HG03066 (cell line): ENCODE measurements around the gene FGF18.

Experiments used
- ATAC-seq: cut with Tn5 transposase; IDR thresholded peaks from one replicate; pipeline ENCODE4 v1.9.1; 2021; ENCODE audit warnings: low read depth; ENCODE audit not compliant: unreplicated experiment

The FGF18 gene

DNA sequence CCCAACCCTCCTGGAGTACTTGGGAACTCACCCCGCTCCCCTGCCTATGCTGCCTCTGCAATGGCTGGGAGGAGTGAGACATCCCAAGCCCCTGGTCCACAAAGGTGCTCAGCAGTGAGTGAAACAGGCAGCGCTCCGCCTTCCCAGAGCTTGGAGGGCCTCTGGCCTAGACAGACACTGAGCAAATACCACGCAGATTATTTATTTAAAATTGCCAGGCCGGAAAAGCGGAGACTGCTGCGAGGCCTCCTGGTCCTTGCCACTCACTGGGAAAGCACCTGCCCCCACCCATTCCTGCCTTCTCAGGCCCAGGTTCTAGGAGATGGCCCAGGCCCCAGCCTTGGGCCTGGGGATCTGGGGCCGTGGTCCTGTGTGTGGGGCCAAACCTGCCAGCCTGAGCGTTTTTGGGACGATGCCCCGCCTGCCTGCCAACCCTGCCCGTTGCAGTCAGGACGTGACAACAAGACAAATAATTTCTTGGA is 17.4 kb downstream of the FGF18 start:
- ATAC-seq, result no peak

DNA sequence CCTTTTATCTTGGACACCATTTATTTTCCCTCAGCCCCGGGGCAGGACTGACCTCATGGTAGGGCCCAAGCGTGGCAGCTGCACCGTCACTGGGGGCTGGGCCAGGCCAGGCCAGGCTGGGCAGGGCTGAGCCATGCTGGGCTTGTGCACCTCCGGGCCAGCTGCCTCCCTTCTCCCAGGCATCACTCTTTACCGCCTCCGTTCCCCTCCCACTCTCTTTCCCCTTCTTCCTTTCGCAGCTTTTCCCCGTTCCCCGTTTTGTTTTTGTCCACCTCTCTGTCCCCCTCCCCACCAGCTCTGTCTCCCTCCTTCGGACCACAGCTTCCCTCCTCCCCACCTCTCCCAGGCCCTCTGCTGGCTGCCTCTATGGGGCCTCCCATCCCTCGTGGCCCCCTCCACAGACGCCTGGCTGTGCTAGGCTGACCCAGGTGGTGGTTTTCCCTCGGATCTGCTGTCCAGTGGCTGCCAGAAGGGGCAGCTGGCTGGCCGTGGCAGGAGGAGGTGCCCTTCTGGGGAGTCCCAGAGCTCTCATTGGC is 17.9 kb downstream of the FGF18 start:
- no peak for ATAC-seq

DNA sequence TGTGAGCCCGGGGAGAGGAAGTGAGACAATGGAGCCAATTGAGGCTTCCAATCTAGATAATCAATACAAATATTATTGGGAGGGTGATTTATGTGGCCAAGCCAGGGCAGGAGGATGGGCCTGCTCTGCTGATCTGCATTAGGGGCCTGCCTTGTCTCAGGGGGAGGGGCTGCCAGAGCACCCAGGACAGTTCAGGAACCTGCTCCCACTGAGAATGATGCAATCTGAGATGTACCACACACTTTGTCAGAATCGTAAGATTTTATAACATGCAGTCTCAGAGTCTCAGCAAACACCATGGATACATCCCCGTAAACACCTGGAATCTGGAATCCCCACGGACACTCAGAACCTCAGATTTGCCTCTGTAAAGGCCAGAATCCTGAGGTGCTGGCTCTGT is 19.3 kb downstream of the FGF18 start:
- ATAC-seq, result no peak

DNA sequence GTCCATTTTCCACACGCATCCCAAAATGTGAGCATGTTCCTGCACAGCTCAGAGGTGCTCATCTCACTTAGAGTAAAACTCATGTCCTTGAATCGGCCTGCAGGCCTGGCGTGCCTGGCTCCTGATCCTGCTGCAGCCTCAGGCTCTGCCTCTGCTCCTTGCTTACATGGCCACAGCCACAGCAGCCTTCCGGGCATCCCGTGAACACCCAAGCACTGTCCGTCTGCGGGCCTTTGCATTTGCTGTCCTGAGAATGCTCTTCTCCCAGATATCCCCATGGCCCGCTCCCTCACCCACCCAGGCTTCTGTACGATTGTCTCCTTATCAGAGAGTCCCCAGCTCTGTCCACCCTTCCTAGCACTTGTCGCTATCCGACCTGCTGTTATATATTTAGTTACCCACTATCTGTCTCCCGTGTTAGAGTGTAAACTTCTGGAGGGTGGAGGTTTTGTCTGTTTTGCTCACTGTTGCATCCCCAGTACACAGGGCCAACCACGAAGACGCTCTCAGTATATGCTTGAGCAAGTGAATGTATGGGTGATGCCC is 21.9 kb downstream of the FGF18 start:
- ATAC-seq, result no peak

DNA sequence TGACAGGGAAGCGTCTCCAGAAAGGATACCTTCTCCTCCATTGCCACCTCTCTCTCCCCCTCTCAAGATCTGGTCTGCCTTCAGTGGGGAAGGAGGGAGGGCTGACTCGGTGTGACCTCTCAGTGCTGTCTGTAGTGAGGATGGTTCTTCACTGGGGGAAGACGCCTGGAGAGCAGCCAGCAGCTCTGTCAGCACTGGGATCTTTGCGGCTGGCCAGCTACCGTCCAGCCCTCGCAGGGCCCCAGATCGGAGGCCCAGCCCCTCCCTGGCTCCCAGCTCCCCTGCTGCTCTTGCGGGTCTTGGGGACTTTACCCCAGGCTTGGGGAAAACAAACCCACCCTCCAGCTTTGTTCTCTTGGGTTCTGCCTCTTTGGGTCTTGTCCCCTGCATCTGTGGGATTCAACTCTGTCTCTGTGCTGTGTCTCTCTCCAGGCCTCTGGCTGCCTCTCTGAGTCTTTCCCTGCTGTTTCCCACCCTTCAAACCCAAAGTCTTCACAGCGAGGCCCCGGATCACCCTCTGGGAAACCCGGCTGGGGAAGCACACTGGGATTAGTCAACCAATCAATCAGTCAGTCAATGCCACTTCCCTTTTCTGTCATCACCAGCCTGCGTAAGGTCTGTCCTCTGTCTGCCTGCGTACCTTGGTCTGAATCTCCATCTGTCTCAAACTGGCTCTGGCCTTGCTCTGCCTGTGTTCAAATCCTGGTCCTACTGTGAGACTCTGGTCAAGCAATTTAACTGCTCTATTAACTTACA is 23.0 kb downstream of the FGF18 start:
- no peak for ATAC-seq

DNA sequence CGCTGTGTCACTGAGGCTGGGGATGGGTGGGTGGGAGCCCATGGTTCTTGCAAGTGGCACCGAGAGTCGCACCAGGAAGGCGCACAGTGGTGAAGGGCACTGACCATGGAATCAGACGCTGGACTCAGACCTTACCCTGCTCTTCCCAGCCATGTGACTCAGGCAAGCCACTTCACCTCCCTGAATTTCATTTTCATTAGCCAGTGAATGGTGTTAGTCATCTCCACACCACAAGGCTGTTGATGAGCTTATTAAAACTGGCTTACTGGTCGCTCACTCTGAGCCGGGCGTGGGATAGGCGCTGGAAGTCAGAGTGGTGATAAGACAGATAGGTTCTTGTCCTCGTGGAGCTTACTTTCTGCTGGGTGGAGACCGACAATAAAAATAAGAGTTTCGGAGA is 25.1 kb downstream of the FGF18 start:
- ATAC-seq, result no peak

DNA sequence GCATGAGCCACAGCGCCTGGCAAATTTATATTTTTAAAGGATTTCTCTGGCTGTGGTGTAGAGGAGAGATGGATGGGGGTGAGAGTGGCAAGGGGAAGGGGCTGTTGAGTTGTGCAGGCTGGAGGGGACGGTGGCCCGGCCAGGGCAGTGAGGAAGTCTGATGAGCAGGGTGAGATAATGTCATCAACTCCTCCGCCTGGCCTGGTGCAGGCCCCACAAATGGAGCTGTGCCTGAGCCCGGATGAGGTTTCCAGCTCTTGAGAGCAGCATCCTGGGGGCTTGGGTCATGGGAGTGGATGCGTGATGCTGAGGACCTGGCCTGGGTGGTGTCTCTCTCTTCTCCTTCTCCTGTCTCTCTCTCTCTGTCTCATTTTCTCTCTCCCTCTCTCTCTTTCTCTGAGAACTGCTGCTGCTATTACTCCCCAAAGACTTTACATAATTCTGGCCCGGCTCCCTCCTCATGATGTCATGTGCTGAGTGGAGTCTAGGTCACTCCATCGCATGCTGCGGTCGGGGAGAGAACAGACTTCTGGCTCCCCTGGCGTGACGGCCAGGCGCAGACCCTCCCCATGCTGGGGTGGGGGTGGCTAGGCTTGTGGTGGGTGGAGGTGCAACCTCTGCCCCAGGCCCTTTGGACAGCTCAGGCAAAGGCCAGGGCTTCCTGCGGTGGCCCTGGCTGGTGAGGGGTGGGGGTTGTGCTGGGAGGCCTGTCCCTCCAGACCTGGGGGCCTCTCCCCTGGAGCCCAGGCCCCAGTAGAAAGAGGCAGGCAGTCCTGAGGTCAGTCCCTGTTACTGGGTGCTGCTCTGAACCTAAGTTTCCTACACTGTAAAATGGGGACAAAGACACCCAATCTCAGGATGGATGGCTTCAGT is 26.4 kb downstream of the FGF18 start:
- no peak for ATAC-seq

DNA sequence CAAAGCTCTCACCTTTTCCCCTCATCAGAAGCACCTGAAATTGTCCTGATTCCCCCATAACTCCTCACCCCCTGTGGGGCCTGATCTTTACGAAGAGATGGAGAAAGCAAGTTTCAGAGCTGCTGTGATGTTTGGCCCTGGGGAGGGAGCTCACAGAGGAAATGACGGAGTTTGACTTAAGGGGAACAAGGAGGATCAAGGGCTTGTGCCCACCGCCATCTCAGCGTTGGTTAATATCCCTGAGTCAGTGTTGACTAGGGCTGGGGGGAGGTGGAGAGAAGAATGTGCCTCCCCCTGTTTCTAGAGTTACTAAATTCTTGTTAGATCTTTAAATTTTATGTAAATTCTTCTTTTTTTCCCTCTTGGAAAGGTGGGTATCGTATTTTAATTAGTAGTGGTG is 27.8 kb downstream of the FGF18 start:
- ATAC-seq, result no peak

DNA sequence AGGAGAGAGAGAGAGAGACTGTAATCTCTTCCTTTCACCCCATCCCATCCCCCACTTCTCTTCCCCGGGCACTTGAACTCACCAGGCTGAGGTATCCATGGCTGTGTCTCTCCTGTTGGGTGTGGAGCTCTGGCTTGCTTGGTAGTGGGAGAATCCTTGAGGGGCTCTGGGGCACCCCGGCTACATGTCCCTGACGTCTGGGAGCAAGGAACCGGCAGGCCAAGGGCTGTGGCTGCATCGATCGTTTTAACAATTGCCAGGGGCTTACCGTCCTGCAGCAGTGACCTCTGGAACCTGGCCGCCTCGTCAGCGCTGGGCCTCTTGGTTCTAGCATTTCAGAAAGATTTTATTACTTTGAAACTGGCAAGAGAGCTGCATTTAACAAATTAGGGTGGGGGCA is 30.0 kb downstream of the FGF18 start:
- ATAC-seq, result no peak

DNA sequence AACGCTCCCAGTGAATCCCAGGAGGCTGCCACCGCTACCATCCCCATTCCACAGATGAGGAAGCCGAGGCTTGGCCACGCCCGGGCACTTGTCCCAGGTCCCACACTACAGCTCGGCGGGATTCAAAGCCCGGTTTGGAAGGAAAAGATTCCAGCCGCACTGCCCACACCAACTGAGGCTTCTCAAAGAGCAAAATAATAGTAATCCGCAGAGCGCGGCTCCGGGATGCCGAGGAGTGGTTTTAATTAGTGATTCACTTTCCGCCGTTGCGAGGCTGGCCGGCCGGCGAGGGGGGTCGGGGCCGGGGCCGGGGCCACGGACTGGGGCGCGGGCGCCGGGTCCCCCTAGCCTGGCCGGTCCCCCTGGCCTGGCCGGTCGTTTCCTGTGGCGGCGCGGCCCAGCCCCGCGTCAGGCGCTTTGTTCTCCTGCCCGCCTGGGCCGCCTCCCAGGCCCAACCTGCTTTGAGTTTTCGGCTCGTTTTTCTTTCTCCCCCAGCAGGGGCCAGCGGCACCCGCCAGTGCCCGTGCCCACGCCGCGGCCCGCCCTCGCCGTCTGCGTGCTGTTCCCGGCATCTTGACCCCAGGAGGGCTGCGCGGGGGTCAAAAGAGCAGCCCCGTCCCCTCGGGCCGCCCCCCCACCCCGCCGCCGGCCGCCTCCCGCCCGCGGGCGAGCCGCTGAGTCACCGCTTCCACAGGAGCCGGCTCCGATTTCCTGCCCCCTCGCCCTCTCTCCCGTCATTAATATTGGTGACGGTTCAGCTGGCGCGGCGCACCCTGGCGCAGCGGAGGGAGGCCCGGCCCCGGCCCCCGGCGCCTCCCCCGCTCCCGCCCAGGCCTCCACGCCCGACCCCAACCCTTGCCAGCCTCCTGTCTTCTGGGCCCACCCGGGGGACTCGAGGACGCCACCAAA is 31.2 kb downstream of the FGF18 start:
- no peak for ATAC-seq

DNA sequence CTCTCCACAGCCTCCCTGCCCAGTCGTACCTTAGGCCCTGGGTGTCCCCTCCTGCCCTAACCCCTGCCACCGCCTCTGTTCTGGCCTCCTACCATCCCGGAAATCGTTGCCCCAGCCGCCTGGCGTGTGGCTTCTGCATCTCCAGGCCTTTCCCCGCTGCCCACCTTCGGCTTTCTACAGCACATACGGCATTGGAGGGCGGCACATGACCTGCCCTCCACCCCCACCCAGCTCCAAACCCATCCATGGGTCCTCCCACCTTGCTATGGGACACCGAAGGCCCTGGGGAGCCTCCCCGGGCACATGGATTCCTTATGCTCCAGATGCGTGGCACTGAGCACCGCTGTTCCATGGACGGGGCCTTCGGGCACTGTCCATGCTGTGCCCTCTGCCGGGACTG is 32.0 kb downstream of the FGF18 start:
- no peak for ATAC-seq

DNA sequence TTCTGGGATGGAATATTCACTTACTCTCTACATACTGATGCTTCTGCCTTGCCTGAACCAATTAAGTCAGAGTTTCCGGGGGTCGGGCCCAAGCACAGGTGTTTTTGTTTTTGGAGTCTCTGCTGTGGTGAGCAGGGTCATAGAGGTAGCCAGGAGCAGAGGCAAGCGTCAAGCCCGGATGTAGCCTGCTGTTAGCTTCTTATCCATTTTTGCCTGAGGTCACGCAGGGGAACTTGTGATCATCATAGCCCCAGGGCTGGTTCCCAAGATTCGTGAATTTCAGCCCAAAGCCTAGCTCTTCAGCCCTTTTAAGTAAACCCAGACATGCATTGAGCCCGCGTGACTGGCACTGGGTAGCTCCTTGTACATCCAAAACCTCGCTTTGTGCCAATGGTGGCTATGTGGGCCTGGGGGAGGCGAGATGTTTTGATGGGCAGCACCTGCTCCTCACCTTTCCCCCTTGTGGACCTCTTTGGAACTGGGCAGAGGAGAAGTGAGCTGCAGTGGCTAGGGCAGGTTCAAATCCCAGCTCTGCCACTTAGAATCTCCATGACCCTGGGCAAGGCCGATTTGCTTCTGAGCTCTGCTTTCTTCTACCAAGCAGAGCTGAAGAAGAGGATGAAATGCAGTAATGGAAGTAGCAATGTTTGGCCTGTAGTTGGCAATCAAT is 33.7 kb downstream of the FGF18 start:
- no peak for ATAC-seq

DNA sequence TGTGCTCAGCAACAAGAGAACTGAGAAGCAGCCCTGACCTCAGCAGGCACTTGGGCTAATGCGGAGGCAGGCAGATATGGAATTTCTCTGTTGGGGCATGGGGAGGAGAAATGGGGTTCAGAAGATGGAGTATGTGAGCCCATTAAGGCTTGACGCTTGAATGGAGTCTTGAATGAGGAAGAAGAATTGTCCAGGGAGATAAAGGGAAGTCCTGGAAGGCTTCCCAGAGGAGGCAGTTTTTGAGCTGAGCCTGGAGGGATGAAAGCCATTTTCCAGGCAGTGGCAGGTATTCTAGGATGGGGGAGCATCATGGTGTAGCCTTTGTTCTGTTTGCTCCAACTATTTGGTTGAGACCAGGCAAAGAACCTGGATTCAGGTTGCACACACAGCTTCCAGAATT is 34.5 kb downstream of the FGF18 start:
- ATAC-seq, result no peak

DNA sequence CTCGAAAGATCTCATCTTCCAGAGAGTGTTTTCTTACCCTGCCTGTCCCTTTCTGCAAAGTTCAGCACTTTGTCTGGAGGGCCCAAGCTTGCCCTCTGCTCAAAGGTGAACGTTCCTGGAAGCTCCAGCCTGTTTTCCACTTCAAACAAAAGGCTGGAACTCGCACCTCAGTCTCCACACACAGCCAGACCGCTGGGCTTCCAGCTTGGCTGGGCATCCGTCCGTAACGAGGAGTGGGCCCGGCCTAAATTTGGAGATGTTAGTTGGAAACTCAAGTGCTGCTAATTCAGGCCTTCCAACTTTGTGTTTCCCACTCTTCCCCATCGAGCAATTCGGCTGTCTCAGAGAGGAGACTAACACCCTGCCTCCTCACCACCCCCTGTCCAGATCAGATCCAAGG is 35.1 kb downstream of the FGF18 start:
- no peak for ATAC-seq

DNA sequence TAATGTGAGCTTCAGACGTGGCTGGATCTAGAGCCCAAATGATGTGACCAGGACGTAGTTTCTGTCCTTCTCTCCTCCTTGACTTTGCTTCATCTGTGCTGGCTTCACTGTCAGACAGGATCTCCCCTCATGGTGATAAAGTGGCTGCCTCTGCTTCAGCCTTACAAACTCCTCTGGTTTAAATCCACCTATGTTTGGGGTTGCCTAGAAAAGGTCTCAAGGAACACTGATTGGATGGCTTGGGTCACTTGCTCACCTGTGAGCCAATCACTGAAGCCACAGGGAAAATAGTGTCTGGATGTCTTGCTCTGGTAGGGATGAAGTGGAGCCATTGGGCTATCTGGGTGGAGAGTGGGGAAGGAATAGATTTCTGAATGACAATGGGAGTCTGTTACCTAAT is 36.1 kb downstream of the FGF18 start:
- no peak for ATAC-seq

DNA sequence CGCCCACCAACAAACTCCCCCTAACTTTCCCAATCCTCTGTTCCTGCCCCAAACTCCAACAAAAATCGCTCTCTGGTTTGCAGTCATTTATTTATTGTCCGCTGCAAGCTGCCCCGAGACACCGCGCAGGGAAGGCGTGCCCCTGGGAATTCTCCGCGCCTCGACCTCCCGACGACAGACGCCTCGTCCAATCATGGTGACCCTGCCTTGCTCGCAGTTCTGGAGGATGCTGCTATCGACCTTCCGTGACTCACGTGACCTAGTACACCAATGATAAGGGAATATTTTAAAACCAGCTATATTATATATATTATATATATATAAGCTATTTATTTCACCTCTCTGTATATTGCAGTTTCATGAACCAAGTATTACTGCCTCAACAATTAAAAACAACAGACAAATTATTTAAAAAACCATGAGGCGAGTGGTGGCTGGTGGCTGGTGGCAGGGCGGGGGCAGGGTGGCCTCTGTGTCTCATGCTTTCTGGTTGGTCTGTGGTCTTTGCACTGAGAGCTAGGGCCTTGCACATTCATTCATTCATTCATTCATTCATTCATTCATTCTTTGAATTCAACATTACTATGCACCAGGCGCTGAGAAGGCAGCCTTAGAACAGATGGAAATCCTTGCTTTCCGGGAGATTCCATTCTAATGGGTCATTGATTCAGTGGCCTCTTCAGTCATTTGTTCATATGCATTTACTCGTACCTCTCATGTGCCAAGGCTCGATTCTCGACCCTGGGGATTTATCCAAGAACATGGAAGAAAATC is 37.9 kb downstream of the FGF18 start:
- ATAC-seq, result no peak

DNA sequence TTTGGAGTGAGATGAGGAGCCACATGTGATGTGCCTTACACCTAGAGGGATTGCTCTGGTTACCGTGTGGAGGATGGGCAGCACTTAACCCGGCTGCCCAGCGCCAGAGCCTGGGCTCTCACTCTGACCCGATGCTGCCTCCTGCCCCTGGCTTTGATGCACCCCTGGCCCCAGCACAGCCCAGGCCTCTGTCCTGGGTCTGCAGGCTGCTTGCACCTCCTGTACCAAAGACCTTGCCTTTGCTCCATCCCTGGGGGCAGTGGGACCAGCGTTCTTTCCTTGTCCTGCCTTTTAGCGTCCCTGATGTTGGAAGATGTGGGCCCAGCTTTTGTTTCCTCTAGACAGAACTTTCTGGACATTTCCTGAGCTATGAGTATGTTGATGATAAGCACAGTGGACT is 40.4 kb downstream of the FGF18 start:
- no peak for ATAC-seq

DNA sequence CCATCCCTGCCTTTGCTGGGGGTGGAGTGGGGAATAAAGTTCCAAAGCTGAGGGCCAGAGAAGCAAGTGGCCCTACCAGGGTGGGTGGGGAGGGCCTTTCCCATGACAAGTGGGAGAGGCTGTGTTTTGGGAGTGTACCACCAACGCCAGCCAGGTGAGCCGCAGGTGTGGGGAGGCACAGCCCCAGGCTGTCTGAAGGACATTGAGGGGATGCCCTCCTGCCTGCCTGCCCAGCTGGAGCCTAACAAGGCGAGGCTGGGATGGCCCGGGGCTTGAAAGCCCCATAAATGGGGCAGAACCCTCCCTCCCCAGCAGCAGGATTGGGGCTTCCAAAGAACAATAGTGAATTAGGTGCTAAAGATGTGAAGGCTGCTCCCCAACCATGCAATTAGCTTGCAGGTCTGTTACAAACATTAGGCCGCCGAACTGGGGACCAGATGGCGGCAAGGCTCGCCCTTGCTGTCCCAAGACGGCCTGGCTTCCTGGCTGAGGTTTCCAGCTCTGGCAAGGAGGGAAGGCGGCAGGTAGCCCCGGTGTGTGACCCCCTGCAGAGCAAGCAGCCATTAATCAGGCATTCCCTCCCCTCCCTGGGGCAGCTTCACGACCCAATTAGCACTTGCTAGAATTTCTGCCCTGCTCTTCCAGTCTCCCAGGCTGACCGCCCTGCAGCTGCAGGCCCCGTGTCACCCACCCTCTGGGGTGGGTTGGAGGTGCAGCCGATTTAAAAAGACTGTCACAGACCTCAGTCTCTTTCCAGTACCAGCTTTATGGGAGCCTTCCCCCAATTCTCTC is 42.9 kb downstream of the FGF18 start:
- no peak for ATAC-seq
